ENCODE results near the gene ABL1. TPM values are rescaled to one million over a fixed set of nuclear protein-coding genes. Genes with fewer than 3 reads are reported as not detected.

Gene ABL1
- total RNA-seq, 1 experiment from 2014 or later: 63.0 TPM

GRCh38 chr9:130824643-130825350, 10.3 kb upstream of the ABL1 start:
- DNase-seq (ENCODE audit: extremely low read depth, low read depth): no peak

- DNase-seq (ENCODE audit: extremely low read depth, low read depth): no peak
Observed at GRCh38 chr9:130825351-130825651, 9.8 kb upstream of the ABL1 start.

GRCh38 chr9:130825809-130826208, 9.2 kb upstream of the ABL1 start:
- no peak for DNase-seq (ENCODE audit: extremely low read depth, low read depth)

DNA sequence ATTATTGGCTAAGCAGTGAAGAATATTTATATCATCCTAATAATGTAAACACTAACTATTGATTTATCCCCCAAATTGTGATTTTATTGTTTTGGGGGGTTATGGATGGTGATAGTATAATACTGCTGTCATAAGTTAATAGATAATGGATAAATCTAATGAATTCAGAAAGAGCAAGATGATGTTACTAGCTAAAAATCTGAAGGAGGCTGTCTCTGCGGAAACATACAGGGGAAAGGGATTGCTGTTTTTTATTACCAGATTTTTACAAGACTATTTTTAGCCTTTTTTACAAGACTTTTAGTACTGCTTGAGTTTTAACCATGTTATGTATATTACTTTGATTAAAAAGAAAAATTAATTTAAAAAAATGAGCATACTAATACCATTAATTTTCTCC, 5.3 kb upstream of the ABL1 start:
- no peak for DNase-seq (ENCODE audit: extremely low read depth, low read depth)

- DNase-seq (ENCODE audit: extremely low read depth, low read depth): no peak
Observed at GRCh38 chr9:130830231-130830760, 4.8 kb upstream of the ABL1 start.

DNA sequence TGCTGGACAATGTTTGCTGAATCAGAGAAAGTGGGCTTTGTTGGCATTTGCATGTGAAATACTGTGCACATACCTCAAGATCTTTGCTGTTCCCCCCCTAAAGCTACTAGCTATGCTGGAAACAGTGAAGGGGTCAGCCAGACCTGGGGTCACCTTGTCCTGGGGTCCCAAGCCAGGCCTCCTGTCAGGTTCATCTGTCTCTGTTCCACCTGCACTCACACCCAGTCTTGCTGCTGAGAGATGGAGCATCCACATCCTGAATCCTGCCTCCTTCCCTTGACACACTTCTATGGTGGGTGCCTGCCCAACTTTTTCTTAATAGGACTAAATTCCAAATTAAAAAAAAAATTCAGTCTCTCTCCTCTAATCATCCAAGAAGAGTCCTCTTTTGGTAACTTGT, 4.0 kb upstream of the ABL1 start:
- DNase-seq (ENCODE audit: extremely low read depth, low read depth): no peak

DNA sequence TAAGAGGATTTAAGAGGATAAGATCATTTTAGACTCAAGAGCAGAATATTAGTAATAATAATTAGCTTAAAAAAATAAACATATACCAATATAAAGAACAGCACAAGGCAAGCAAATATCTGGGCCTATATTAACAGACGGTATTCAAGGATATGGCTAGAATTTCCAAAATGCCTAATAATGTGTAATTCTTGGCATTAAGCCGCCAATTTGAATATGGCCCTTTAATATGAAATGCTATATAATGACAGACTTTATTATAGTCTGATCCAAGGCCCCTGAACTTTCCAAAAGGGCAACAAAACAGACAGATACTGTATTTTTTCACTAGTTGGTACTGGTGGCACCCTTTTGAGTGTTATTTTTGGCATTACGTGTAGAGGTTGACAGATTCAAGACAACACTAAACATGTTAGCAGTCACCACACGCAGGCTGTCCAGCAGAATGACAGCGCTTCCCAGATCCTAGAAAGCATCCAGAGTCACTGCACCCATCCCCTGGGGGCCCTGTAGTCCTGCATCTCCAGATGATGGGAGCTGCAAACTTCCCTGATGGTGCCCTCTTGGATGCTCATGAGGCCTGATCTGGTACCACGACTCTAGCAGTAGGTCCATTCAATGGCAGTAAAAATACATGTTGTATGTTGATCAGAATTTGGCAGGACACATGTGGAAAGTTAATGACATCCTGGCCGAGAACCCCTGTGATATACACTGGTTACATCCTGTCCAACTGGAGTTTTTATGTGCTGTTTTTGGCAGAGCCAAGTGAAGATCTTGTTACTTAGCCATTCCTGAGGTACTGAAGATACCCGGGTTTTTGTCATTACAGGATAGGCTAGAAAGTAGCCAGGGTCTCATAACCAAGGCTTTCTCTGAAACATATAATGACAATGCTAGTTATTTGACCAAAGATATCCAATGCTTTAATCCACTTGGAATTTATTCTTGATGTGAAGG, 1.7 kb upstream of the ABL1 start:
- no peak for DNase-seq (ENCODE audit: extremely low read depth, low read depth)

- DNase-seq (ENCODE audit: extremely low read depth, low read depth): no peak
Observed at GRCh38 chr9:130835441-130836298, 616 bp downstream of the ABL1 start.

DNA sequence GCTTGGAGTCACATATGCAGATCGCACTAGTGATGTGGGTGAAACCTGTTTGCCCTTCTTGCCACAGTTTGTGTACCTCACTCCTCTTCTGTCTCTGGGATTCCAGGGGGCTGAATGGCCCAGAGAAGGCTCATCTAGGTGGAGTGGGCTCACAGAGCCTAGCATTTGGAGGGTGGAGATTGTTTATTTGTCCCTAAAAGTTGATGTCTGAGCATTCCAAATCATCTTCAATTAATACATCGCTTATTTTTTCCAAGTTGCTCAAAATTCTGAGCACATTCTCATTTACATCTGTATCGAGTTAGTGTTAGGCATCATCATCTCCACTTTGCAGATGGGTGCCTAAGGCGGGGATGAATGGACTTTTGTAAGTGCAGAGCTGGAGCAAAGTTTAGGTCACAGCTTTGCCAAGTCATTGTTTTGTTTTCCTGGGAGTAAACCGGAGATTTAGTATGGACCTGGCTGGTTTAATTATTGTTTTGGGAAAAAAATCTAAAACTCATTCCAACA, 2.0 kb downstream of the ABL1 start:
- DNase-seq (ENCODE audit: extremely low read depth, low read depth): peak; percentile 44

GRCh38 chr9:130837643-130838042, 2.6 kb downstream of the ABL1 start:
- DNase-seq (ENCODE audit: extremely low read depth, low read depth): no peak

GRCh38 chr9:130839132-130840111, 4.4 kb downstream of the ABL1 start:
- no peak for DNase-seq (ENCODE audit: extremely low read depth, low read depth)

- no peak for DNase-seq (ENCODE audit: extremely low read depth, low read depth)
Observed at GRCh38 chr9:130842545-130842944, 7.5 kb downstream of the ABL1 start.

- no peak for DNase-seq (ENCODE audit: extremely low read depth, low read depth)
Observed at GRCh38 chr9:130843049-130843908, 8.2 kb downstream of the ABL1 start.

GRCh38 chr9:130844044-130844451, 9.0 kb downstream of the ABL1 start:
- DNase-seq (ENCODE audit: extremely low read depth, low read depth): no peak

DNA sequence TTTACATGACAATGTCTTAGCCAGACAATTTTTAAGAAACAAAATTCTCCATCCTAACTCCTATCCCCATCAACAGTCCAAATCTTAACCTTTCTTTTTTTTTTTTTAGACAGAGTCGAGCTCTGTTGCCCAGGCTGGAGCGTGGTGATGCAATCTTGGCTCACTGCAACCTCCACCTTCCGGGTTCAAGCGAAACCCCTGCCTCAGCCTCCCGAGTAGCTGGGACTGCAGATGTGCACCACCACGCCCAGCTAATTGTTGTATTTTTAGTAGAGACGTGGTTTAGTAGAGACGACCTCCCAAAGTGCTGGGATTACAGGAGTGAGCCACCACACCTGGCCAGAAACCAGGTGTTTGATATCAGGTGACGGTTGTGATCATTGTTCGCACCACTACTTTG, 10.2 kb downstream of the ABL1 start:
- no peak for DNase-seq (ENCODE audit: extremely low read depth, low read depth)

DNA sequence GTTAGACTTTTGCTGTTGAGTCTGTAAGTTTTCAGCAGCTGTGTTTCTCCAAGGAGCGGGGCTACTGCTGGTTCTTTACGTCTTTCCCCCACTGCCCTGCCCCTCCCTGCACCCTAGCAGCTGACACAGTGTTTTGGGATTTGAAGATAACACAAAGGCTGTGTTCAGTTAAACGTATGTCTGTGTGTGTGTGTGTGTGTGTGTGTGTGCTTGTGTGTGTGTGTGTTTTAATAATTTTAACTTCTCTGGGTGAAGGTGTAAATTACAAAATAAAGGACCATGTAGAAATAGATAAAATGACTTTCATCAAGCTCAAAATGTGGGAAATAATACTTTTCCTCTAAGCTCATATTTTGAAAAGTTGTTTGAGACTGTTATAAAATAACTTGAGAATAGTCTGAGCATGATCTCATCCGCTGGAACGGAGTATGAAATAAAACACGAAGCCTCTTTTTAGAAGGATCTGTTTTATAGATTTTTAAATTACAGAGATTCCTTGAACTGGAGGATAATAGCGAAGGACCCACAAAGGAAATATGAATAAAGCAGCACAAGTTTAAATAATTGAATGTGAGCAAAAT, 10.9 kb downstream of the ABL1 start:
- peak; percentile 36 for DNase-seq (ENCODE audit: extremely low read depth, low read depth)

GRCh38 chr9:130846487-130847305, 11.6 kb downstream of the ABL1 start:
- peak; percentile 61 for DNase-seq (ENCODE audit: extremely low read depth, low read depth)
